Right hindlimb (tissue), 1 donor: ENCODE results near the gene AP2A2.
"Not testable (repeated sequence)": the region's sequence is repeated elsewhere in the genome, so short reads cannot be mapped to it uniquely, and the experiment has no call there.

Experiments used
- DNase-seq: peaks from one replicate; pipeline ENCODE4 v3.0.0-alpha.2; 2018

The AP2A2 gene

DNA sequence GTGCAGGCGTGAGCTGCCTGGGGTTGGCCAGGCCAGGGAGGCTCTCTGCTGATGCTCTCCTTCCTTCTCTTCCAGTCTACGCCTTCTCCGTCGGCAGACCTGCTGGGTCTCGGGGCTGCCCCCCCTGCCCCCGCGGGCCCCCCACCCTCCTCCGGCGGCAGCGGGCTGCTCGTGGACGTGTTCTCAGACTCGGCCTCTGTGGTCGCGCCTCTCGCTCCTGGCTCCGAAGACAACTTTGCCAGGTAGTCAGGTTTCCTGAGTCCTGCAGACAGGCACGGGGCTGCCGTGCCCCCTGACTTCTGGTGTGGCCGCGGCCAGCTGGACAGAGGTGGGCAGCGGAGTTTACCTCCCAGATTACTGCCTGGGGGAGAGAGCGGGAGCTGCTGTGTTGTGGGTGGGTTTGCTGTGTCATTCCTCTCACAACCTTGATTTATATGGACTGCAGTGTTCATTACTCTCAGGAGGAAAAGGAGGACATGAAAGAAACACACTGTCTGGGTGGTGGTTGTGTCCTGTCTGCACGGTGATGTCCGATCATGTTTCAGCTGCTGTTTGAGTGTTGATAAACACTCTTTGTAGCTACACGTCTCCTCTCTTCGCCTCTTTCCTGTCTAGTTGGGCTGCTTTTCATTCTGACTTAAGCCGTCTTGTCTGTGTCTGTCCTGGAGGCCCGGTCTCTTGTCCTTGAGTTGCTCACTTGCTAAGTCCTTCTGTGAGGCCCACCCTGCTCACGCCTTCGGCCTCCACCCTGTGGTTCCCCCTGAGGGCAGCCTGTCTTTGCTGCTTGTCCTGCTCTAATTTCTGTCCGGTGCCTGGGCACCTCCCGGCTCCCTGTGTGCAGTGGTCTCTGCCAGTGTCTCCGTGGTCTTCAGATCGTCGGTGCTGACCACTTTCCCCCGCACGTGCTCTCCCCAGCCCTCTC is 74.9 kb downstream of the AP2A2 start:
- DNase-seq: no peak

DNA sequence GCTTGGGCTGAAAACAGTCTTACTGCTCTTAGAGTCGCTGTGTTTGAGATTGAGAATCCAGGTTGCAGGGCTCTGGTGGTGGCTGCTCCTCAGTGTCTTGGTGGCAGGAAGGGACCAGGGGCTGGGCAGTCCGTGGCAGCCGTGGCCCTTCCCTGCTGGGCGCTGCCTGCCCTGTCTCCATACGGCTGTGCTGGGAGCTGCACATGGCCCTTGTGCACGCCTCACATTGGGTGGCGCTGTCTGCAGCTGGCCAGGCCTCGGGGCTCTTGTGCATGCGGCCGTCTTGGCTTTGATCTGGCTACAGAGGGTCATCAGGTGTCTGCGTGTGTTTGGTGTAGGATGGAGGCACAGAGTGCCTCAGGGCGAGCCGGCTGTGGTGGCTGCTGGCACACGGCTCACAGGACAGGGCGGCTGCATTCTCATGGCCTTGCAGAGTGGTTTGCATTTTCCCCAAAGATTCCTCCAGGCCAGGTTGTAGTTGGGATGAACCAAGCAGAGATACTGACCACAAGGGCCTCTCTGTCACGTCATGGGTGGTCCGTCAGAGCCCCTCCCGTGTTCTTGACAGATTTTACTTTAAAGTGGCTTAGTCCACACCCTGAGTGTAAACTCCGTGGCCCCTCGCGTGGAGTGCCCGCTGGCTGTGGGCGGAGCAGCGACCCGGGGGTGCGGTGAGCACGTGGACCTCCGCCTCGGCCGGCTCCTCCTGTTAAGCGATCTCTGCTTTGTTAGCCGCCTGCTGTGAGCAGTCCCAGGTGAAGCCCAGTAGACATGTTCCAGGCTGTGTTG is 76.1 kb downstream of the AP2A2 start:
- no peak for DNase-seq

DNA sequence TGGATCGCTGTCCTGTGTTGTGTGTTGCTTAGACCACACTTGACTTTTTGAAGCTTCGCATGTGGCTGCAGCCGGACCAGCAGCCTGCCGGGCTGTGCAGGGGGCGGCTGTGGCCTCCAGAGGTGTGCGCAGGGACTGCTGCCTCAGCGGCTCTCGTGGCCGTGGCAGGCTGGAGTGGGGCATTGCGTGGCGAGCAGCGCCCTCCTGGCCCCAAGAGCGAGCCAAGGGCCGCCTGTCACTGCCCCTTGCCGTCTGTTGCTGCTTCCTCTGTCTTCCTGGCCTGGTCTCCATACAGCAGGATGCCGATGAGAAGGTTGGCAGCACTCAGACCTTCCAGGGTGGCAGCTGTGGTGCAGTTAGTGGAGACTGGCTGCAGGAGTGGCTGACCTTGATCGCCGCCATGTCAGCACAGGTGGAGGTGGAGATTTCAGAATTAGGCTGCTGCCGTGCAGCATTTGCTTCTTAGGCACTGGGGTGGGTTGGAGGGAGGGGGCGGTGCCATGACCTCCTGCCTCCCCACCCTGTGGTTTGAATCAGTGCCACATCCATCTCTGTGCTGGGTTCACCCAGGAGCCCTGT is 76.8 kb downstream of the AP2A2 start:
- no peak for DNase-seq

DNA sequence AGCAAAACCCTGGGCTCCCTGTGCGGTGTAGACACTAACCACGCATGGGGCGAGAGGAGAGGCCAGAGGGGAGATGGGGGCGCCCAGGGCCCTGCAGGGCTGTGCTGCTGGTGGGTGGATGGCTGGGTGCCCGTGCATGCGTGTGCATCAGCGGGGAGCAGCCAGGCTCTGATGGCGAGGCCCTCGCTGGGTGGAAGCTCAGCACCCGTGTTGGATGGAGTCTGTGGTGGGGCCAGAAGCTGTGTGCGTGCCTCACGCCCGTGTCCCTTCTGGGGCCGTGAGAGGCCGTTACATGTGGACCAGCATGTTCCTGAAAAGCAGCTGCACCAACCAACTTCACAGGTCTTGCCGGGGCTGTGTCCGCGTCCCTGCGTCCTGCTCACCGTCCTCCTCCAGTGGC is 77.5 kb downstream of the AP2A2 start:
- no peak for DNase-seq

DNA sequence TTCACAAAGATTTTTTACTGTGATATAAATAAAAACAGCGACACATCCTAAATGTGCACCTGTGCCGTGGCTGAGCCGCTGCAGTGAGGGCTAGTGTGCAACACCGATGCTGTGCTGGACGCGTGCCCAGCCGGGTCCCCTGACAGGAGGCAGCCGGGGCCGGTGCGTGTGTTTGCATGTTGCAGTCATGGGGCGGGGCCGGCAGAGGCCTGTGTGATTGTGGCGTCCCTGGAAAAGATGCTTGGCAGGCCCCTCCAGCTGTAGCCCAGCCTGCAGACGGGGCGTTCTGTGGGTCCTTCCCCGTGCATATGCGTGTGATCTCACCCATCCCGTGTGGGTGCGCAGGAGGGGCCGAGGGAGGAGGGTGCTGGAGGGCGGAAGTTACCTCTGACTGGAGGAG is 80.3 kb downstream of the AP2A2 start:
- DNase-seq: peak; percentile 81

DNA sequence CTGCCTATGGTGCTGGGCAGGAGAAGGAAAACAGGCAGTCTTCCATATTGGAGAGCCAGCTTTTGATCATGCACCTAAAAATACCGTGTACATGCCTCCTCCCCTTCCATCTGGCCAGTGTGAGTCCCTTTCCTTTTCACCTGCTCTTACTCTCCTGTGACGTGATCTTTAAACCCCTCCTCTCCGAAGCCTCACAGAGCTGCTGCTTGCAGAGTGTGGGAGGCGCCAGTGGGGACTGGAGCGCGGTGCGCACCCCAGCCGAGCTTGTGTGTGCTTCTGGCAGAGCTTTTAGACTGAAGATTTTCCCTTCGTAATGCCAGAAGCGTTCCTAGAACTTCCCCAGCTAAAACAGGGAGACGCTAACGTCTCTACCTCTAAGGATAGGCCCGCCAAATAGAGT is 81.1 kb downstream of the AP2A2 start:
- no peak for DNase-seq

DNA sequence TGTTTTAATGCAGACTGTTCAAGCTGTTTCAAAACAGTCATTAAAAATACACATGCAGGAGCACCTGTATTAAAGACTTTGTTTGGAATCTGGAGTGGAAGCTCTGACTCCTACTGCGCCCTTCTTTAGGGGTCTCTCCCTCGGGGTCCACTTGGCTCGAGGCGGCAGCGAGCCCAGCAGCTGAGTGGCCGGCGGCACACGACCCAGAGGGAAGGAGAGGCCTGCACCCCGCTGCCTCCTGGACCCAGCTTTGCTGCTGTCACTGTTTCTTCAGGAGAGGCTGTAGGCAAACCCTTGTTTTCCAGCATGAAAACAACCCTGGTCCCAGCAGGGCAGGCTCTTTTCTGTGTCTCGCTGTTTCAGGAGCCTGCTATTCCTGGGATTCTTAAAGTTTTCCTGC is 81.6 kb downstream of the AP2A2 start:
- DNase-seq: no peak

DNA sequence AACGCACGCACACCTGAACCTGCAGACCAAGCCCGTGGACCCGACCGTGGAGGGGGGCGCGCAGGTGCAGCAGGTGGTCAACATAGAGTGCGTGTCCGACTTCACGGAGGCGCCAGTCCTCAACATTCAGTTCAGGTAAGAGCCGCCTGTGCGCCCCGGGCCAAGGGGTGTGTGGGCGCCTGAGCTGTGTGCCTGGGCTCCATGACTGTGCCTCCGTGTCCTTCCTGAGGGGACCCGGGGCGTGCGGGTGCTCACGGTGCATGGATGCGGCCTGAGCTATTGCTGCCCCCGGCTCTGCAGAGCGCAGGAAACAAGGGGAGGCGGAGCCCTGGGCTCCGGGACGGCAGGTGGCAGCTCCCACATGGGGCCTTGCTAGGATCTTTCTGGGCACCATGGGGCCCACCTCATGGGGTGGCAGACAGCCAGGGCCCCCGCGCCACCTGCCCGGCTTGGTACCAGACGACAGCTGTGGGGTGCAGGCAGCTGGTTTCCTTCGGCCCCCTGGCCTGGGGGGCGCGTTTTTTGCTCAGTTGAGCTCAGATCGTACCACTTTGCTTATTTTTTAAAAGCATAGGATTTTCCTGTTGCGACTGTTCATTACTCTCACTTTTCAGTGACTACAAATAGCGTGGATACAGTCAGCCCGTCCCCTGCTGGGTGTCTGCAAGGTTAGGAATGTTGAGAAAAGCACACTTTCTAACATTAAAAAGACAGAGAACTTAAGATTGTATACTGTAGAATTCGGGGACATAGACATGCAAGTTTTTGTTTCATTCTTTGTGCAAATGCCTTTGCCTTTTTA is 82.5 kb downstream of the AP2A2 start:
- no peak for DNase-seq

DNA sequence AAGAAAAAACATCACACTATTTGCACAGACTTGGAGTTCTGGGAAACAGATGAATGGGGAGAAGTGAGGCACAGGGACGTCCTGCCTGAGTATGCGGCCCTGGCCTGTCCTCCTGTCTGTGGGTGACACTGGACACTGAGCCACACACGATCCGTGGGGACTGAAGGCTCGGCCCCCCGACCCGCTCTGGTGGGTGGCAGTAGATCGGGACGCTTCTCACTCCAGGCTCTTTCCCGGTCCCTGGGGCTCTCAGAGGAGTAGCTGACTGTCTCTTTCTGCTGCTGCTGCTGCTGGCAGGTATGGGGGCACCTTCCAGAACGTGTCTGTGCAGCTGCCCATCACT is 83.1 kb downstream of the AP2A2 start:
- no peak for DNase-seq

DNA sequence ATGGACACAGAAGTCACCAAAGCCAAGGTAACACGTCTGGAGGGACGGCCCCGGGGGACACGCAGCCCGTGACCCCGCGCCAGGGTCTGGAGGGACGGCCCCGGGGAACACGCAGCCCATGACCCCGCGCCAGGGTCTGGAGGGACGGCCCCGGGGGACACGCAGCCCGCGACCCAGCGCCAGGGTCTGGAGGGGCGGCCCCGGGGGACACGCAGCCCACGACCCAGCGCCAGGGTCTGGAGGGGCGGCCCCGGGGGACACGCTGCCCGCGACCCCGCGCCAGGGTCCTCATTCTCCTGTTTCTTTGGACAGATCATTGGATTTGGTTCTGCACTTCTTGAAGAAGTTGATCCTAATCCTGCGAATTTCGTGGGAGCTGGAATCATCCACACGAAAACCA is 83.7 kb downstream of the AP2A2 start:
- DNase-seq: no peak

DNA sequence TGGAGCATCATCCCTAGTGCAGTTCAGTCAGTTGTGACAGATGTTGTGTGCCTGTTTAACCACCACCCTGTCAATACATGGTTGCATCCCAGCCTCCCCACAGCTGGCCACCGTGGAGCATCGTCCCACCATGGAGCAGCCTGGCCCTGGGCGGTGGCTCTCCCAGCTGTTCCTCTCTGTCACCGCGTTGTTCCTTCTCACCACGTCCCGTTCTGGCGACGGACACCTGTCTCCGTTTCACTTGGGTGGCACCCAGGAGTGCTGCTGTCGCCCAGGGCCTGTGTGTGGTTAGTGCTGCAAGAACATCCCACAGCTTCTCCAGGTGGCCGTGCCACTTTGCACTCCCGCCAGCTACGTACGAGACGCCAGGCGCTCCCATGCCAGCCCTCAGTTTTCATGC is 84.3 kb downstream of the AP2A2 start:
- peak; percentile 74 for DNase-seq

DNA sequence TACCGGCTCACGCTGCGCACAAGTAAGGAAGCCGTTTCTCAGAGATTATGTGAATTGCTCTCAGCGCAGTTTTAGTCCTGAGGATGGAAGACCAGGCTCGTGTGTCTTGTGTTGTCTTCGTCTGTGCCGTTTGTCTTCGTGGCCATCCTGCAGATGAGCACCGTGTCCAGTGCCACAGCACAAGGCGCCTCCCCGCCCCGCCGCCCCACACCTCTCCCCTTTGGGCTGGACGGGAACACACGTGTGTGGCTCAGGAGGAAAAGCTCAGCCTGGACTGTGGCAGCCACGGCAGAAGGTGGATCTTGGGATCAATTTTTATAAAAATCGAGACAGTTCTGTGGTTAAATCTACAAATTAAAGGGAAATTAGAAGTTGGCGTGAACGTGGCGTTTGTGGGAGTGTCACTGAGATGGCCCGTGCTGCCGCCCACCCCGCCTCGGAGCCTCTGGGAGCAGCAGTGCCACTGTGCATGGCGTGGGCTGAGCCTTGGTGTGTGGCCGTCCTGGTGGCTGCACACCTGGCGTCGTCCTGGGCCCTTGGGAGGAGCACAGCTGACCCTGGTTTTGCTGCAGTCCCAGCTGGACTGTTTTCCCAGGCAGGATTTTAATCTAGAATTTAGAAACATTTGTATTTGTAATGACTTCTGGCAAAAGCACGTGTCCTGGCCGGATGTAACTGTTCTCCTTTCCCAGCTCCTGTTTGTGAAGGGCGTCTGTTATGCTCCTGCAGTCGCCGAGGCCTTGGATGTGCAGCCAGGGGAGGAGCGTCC is 85.1 kb downstream of the AP2A2 start:
- no peak for DNase-seq

DNA sequence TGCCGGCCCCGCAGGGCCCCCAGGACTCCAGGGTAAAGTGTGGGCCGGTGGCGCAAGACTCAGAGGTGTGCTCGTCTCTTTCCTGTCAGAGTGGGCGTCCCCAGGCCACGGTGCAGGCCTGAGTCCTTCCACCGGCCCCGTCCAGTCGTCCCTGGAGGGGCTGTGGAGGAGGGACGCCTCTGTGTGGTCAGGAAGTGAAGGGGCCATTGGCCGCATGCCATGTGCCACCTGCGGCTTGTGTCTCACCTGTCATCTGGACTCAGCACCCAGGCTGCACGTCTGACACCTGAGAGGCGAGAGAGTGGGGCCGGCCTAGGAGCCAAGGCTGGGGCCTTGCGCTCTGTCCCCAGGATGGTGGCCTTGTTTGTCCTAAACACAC is 85.6 kb downstream of the AP2A2 start:
- DNase-seq: no peak

DNA sequence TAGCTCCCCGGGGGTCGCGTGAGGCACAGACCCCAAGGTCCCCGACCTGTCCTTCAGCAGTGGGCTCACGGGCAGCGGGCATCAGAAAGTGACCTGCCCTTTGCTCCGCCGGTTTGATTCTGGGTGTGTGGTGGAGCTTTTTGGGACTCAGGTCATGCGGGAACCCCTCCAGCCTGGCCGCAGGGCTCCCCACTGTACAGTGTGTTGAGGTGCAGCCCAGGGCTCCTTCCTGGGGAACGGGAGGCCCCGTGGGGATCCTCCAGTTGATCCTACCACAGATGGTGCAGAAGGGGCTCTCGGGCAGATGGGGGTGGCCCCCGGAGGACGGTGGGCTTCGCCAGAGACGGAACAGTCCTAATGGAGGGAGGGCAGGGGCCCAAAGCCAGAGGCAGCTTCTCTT is 86.6 kb downstream of the AP2A2 start:
- DNase-seq: no peak

DNA sequence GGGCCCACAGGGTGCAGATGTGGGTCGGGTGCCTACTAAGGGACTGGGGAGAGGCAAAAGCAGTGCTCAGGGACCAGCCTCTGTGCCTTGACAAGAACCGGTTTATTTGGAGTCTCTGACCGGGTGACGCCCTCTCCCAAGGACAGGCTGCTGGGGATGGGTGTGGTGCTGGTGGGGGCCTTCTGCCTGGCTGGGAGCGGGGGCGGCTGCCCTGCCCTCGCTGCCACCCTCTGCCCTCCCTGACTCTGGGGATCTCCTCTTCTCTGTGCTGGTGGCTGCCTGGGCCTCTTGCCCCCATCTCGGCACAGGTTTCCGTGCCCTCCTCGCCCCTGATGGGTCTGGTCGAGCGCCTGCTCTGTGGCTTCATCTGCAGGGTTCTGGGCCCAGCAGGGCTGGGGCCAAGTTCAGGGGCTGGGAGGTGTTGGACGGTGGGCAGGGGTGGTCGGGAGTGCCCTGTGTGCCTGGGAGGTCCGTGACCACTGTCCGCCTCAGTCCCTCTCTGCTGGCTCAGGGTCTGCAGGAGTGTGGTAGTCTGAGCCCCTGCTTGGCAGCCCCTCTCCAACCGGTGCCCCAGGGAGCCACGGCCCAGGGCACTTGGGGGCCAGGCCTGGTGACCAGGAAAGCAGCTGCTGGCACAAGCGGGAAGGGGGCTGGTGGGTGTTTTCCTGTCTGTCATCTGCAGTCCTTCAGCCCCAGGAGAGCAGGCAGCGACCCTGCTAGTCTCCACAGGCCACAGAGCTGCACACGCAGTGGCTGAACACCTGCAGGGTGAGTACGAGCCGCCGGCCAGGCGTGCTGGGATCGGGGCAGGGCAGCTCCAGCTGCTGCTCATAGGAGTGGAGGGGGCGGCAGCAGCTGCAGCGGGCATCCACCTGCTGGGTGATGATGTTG is 87.3 kb downstream of the AP2A2 start:
- peak; percentile 82 for DNase-seq

DNA sequence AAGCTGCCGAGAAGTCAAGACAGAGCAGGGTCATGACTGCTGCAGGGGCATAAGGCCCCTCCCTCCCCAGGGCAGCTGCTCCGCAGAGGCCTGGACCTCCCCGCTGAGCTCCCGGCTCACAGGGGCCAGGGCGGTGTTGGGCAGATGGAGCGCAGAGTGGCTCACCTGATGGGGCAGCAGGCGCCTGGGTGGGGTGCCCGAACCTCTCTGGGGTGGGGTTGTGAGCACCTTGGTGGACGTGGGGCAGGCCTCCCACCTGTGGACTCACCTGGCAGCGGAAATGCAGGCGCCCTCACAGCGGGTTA is 87.9 kb downstream of the AP2A2 start:
- DNase-seq: no peak

DNA sequence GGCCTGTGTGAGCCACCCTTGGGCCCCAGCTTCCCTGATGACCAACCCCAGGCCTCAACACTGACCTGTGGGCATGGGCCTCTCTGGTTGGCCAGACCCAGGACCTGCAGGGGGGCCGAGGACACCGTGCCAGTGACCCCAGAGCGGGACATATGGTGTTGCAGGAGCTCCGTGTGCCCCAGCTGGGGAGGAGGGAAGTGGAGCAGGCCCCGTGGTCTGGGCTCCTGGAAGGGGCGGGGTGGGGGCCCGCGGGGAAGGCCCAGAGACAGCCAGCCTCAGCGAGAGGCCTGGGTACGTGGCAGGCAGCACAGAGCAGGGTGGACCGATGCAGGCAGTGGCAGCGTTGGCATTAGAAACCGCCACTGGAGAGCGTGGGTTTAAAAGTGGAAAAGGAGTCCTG is 88.6 kb downstream of the AP2A2 start:
- DNase-seq: no peak

DNA sequence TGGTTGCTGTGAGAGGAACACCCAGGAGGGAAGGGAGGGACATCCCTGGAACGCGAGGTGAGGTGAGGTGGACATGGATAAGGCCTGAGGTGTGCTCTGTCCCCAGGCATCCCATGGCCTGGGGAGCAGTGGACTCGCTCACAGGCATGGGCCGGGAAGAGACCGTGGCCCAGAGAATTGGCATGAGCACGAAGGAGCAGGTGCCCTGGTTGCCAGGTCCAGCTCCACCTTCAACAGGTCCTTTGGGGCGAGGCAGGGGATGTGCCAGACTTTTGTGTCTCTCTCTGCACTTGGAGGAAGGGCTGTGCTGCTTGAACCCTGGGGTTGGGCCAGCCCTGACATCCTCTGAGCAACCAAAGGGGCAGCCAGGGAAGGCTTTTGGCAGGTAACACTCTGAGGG is 89.4 kb downstream of the AP2A2 start:
- DNase-seq: no peak

DNA sequence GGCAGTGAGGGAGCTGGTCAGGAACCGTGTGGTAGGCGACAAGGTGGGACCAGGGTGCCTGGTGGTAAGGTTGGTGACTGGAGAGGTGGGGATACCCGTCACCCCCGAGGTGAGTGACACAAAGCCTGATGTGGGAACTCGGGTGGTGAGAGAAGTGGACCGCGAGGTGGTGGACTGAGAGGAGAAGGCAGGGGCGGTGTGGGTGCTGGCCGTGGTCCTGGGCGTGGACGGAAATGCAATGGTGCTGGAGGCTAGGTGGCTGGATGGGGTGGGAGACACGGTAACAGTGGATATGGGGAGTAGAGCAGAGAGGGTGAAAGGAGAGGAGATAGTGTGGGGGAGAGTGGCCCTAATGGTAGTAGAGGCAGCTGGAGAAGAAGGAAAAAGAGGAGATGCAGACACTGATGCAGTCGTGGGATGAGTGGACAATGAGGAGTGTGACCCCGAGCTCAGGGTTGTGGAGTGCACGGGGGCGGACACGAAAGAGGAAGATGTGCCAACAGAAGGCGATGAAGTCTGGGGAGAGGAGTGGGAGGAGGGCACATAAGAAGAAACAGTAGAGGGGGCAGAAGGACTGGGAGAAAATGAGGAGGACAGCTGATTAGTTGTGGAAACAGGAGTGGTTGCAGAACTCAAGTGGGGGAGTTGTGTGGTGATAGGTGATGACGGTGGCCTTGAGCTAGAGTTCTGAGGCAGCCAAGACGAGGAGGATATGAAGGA is 90.3 kb downstream of the AP2A2 start:
- DNase-seq: no peak

DNA sequence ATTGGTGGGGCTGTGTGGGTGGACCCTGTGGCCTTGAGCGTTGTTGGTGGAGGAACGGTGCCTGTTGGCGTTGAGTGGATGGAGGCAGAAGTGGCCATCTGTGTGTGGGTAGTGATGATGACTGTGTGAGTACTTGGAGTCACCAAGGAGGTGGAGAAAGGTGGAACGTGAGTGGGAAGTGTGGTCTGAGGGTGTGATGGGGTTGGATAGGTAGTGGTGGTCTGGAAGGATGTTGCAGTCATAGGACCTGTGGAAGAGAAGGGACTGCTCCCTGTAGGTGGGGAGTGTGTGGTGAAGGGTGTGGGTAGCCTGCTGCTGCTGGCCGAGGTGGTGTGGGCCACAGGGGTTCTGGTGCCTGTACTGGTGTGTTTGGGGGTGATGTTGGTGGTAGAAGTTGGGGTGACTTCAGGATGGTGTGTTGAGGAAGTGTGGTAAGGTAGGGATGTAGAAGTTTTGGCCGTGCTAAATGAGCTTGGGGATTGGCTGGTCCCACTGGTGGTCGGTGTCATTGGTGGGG is 91.0 kb downstream of the AP2A2 start:
- not testable (repeated sequence) for DNase-seq
